KOPT-K1 (cell line): Measurements from ENCODE around the gene PROM1.

Experiments used
- H3K27ac ChIP-seq: fragments of 200-600 bp; sonication (generic); 2 replicates; pipeline ENCODE4 v1.5.1; 2016; ENCODE audit warnings: antibody characterized with exemption, mild to moderate bottlenecking, low read depth, low read length; ENCODE audit not compliant: poor library complexity, severe bottlenecking
- H3K36me3 ChIP-seq: fragments of 200-600 bp; sonication (generic); 2 replicates; pipeline ENCODE4 v1.5.1; 2017; ENCODE audit warnings: antibody characterized with exemption, mild to moderate bottlenecking, low read length, moderate library complexity; ENCODE audit not compliant: insufficient read depth
- H3K9me3 ChIP-seq: fragments of 200-600 bp; sonication (generic); 2 replicates; pipeline ENCODE4 v1.5.1; 2017; ENCODE audit warnings: antibody characterized with exemption, low read length, mild to moderate bottlenecking; ENCODE audit not compliant: insufficient read depth, poor library complexity, severe bottlenecking

Gene PROM1

GRCh38 chr4:15976456-15977447 is 107.1 kb downstream of the PROM1 start:
- H3K27ac ChIP-seq = no peak overlapping the region
- H3K36me3 ChIP-seq = no peaks in the 10 kb centered on the region
- H3K9me3 ChIP-seq = no peaks in the 10 kb centered on the region

- Histone ChIP-seq H3K9me3 (peaks cover 2% of the 10 kb centered on the region), H3K27ac (no peak overlapping the region), H3K36me3 (no peaks in the 10 kb centered on the region)
Measured at GRCh38 chr4:15971068-15971801, 112.6 kb downstream of the PROM1 start.

- Histone ChIP-seq H3K27ac (no peak overlapping the region), H3K36me3 (no peaks in the 10 kb centered on the region), H3K9me3 (peaks cover 6% of the 10 kb centered on the region)
Measured at GRCh38 chr4:15968551-15969300, 115.1 kb downstream of the PROM1 start.

GRCh38 chr4:15965325-15965724 is 118.5 kb downstream of the PROM1 start:
- Histone ChIP-seq H3K27ac (no peak overlapping the region), H3K9me3 (peaks cover 6% of the 10 kb centered on the region), H3K36me3 (no peaks in the 10 kb centered on the region)

- Histone ChIP-seq H3K36me3 (no peaks in the 10 kb centered on the region), H3K27ac (no peak overlapping the region), H3K9me3 (peaks cover 6% of the 10 kb centered on the region)
Measured at GRCh38 chr4:15964159-15964558, 119.7 kb downstream of the PROM1 start.

- Histone ChIP-seq H3K36me3 (no peaks in the 10 kb centered on the region), H3K9me3 (peaks cover 6% of the 10 kb centered on the region), H3K27ac (no peak overlapping the region)
Measured at GRCh38 chr4:15963576-15963975, 120.2 kb downstream of the PROM1 start.

GRCh38 chr4:15963001-15963451 is 120.8 kb downstream of the PROM1 start, which contains the start of gene FGFBP2:
FGFBP2 (minus strand) TSS chr4:15963175; CDS start chr4:15963129, 46 bp downstream.
- Histone ChIP-seq H3K36me3 (no peaks in the 10 kb centered on the region), H3K27ac (no peak within 1 kb of the TSS)

GRCh38 chr4:15961781-15962510 is 121.9 kb downstream of the PROM1 start:
- H3K9me3 ChIP-seq = peaks cover 6% of the 10 kb centered on the region
- H3K36me3 ChIP-seq = no peaks in the 10 kb centered on the region
- H3K27ac ChIP-seq = no peak overlapping the region

More at GRCh38 chr4:15963001-15963451, 120.8 kb downstream of the PROM1 start, which contains the start of gene FGFBP2:
- peaks cover 6% of the 10 kb centered on the region for H3K9me3 ChIP-seq

- Histone ChIP-seq H3K27ac (no peak overlapping the region), H3K9me3 (no peaks in the 10 kb centered on the region), H3K36me3 (no peaks in the 10 kb centered on the region)
Measured at GRCh38 chr4:15958562-15958961, 125.3 kb downstream of the PROM1 start.

- no peak overlapping the region for H3K27ac ChIP-seq
- H3K9me3 ChIP-seq = no peaks in the 10 kb centered on the region
- no peaks in the 10 kb centered on the region for H3K36me3 ChIP-seq
Measured at GRCh38 chr4:15956179-15956850, 127.5 kb downstream of the PROM1 start.

GRCh38 chr4:15955670-15956069 is 128.2 kb downstream of the PROM1 start:
- no peak overlapping the region for H3K27ac ChIP-seq
- no peaks in the 10 kb centered on the region for H3K36me3 ChIP-seq
- H3K9me3 ChIP-seq = no peaks in the 10 kb centered on the region

GRCh38 chr4:15953625-15954024 is 130.2 kb downstream of the PROM1 start:
- Histone ChIP-seq H3K27ac (no peak overlapping the region), H3K9me3 (no peaks in the 10 kb centered on the region), H3K36me3 (no peaks in the 10 kb centered on the region)

GRCh38 chr4:15951781-15952180 is 132.0 kb downstream of the PROM1 start:
- no peaks in the 10 kb centered on the region for H3K9me3 ChIP-seq
- no peaks in the 10 kb centered on the region for H3K36me3 ChIP-seq
- H3K27ac ChIP-seq = no peak overlapping the region

GRCh38 chr4:15948826-15949225 is 135.0 kb downstream of the PROM1 start:
- H3K36me3 ChIP-seq = no peaks in the 10 kb centered on the region

More at GRCh38 chr4:15948826-15949225, 135.0 kb downstream of the PROM1 start:
- Histone ChIP-seq H3K9me3 (no peaks in the 10 kb centered on the region), H3K27ac (no peak overlapping the region)
